Measurements from ENCODE around the gene SPDYE11.
"Not testable (repeated sequence)": the region's sequence is repeated elsewhere in the genome, so short reads cannot be mapped to it uniquely, and the experiment has no call there.

The SPDYE11 gene

GRCh38 chr7:73057811-73058210 is at the start of gene SPDYE11:
SPDYE11 (minus strand) TSS chr7:73057911; CDS start chr7:73056111, 1,800 bp downstream.
- DNase-seq = not testable (repeated sequence)

- DNase-seq = not testable (repeated sequence)
Observed at GRCh38 chr7:73085938-73086337, 28.2 kb upstream of the SPDYE11 start, which contains the start of gene SPDYE9. SPDYE9 (minus strand) TSS chr7:73086038; CDS start chr7:73084238, 1,800 bp downstream.

GRCh38 chr7:73029666-73030065 is 28.0 kb downstream of the SPDYE11 start, which contains the start of gene SPDYE8:
SPDYE8 (minus strand) TSS chr7:73029766; CDS start chr7:73027966, 1,800 bp downstream.
- DNase-seq = not testable (repeated sequence)

GRCh38 chr7:73006491-73006890 is 51.2 kb downstream of the SPDYE11 start:
- DNase-seq = not testable (repeated sequence)

- not testable (repeated sequence) for DNase-seq
Observed at GRCh38 chr7:73005693-73006447, 51.8 kb downstream of the SPDYE11 start.

- DNase-seq = not testable (repeated sequence)
Observed at GRCh38 chr7:73005356-73005692, 52.4 kb downstream of the SPDYE11 start.

- not testable (repeated sequence) for DNase-seq
Observed at GRCh38 chr7:72997887-72998468, 59.7 kb downstream of the SPDYE11 start.
